ENCODE results near the gene SOX12. TPM values are rescaled to one million over a fixed set of nuclear protein-coding genes. Genes with fewer than 3 reads are reported as not detected.

Gene SOX12
- total RNA-seq, 1 experiment from 2014 or later: 40.4 TPM

DNA sequence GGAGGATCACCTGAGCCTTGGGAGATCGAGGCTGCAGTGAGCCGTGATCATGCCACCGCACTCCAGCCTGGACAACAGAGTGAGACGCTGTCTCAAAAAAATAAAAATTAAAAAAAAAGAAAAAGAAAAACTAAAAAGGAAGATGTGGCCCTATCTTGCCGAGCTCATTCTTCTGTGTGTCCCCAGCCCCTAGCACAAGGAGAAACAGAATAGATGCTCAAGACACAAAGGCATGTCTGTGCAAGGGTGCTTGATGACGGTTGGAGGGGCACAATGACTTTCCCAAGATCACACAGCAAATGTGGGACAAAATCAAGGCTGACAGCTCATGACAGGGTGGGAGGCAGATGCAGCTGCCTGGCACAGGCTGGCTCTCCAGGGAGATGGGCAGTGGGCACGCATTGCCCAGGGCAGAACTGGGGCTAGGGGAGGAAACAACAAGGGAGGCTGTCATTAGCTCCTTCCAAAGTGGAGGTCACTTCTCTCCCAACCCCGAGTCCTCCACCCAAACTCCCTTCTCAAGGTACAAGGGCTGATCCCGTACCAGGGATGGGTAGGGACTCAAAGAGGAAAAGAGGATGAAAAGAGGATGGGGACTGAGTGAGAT is 20.8 kb downstream of the SOX12 start (continued):
- TF ChIP-seq POLR2A (IDR thresholded peaks at IDR 0.05; ENCODE audit: borderline replicate concordance, extremely low read depth, insufficient read depth, insufficient read length): no peak
- no peak for TF ChIP-seq POLR2AphosphoS5 (IDR thresholded peaks at IDR 0.05; ENCODE audit: low read depth, low read length)

DNA sequence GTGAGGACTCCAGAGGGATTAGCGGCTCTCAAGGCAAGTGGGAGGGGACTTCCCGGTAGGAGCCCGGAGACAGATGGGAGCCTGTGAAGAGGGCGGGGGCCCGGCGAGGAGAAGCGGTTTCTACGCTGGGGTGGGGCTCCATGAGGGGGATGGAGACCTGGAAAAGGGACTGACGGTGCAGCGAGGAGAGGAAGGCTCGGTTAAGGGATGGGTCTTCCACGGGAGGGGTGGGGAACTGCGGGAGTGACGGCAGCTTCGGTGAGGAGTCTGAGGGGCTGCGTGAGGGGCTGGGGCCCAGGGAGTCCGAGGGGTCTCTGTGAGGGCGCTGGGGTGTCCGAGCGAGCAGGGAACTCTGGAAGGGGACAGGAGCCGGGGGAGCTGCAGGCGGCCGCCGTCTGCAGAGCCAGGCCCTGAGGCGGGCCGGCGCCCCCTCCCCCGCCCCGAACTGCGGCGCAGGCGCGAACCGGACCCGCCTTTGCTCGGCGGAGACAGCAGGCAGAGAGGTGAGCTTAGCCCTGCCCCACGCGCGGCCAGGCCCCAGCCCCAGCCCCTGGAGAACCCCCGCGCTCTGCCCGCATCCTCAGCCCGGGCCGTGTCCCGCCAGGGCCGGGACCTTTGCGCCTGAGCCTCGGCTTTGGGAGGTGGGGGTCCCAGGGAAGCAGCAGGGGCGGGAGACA is 21.4 kb downstream of the SOX12 start, which contains the start of gene NRSN2:
TSS of gene NRSN2 (plus strand) at position 472 of the 677 bp plus-strand sequence. CDS start 2,533 bp downstream, outside the sequence.
- H3K4me3 ChIP-seq (replicated peaks in 1 of 2; ENCODE audit: low read depth in 1 of 2, low read length in 2 of 2): peak within 1 kb of the TSS; percentile 64 to 80
- no TSS peak for BruUV-seq (replicated peaks)
- H3K9me3 ChIP-seq (ENCODE audit: control insufficient read depth in 1 of 2, insufficient read depth in 1 of 2, low read depth in 1 of 2, low read length in 2 of 2): peaks cover 0 to 16% of the 10 kb centered on the region in 2 experiments; a peak in 2 of 4 replicates
- peaks cover 14 to 31% of the 10 kb centered on the region in 2 experiments for H3K4me1 ChIP-seq (ENCODE audit: control insufficient read depth in 1 of 2, insufficient read depth in 2 of 2, low read length in 2 of 2)
- no peaks in the 10 kb centered on the region for H4K20me1 ChIP-seq (ENCODE audit: insufficient read depth)
- no peaks in the 10 kb centered on the region for H3K36me3 ChIP-seq (ENCODE audit: control insufficient read depth in 1 of 2, insufficient read depth in 2 of 2, low read length in 2 of 2)
- TF ChIP-seq EZH2phosphoT487 (IDR thresholded peaks at IDR 0.05; ENCODE audit: borderline replicate concordance): no peak
- TF ChIP-seq CEBPB (IDR thresholded peaks at IDR 0.05; ENCODE audit: low read depth): no peak
- no peaks in the 10 kb centered on the region for H3K9me2 ChIP-seq (ENCODE audit: insufficient read depth)
- RAD21 ChIA-PET (ENCODE audit: low non-redundant PET in 1 of 2, low total read pairs in 2 of 2, uncharacterized antibody in 2 of 2, unreplicated experiment in 2 of 2): interaction anchor here in 1 of 2 experiments (1.0 kb wide), 1 partner anchor 16 kb away, joined by 3 read pairs; no protein-coding TSS in a partner anchor
- peak within 1 kb of the TSS; percentile 71 for H3K9ac ChIP-seq (ENCODE audit: low read length)
- H2AFZ ChIP-seq (ENCODE audit: low read depth, low read length, poor library complexity, severe bottlenecking): peak within 1 kb of the TSS; percentile 40
- intact Hi-C loops (cut with micrococcal nuclease): no loop called here
- no peaks in the 10 kb centered on the region for H3K79me2 ChIP-seq (ENCODE audit: insufficient read depth, low read length)
- POLR2A ChIA-PET: interaction anchor here (0.6 to 1.4 kb wide), 10 partner anchors 10 to 36 kb away, joined by 3 to 8 read pairs (median 4); partner anchors contain the start of genes SOX12 and TRIB3
- DNase-seq (ENCODE audit: low read depth, low spot score): no peak
- peak within 1 kb of the TSS; percentile 72 for H3K27ac ChIP-seq (ENCODE audit: low read depth, low read length)
- peak within 1 kb of the TSS; percentile 95 for H3K4me2 ChIP-seq (ENCODE audit: low read length)
- ATAC-seq: no peak
- H3K27me3 ChIP-seq (ENCODE audit: insufficient read depth, low read length): no peaks in the 10 kb centered on the region
- CTCF ChIA-PET: interaction anchor here (0.7 to 1.1 kb wide), 4 partner anchors 15 to 299 kb away, joined by 3 to 5 read pairs (median 4); no protein-coding TSS in a partner anchor

DNA sequence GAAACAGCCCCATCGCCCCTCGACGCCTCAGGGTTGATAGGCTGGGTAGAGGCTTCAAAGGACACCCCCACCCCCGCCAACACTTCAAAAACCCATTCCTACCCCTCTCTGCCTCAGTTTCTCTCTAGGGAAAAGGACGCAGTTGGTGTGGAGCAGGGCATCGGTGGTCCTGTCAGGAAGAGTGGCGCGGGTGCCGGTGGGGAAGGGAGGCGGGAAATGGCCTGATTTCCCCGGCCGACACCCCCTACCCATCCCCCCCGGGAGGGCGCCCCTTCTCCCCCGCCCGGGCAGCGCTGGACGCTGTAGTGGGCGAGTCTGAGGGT is 21.9 kb downstream of the SOX12 start:
- DNase-seq (ENCODE audit: low read depth, low spot score) (no peak), ATAC-seq (no peak)
- ChIA-PET CTCF (interaction anchor here (0.7 to 1.1 kb wide), 4 partner anchors 14 to 298 kb away, joined by 3 to 5 read pairs (median 4); no protein-coding TSS in a partner anchor), RAD21 (ENCODE audit: low non-redundant PET in 1 of 2, low total read pairs in 2 of 2, uncharacterized antibody in 2 of 2, unreplicated experiment in 2 of 2) (interaction anchor here in 1 of 2 experiments (1.0 kb wide), 1 partner anchor 17 kb away, joined by 3 read pairs; no protein-coding TSS in a partner anchor), POLR2A (interaction anchor here (0.6 to 1.4 kb wide), 11 partner anchors 9 to 35 kb away, joined by 3 to 8 read pairs (median 4); partner anchors contain the start of genes SOX12 and TRIB3)
- no peaks in the 10 kb centered on the region for H3K36me3 ChIP-seq (ENCODE audit: control insufficient read depth in 1 of 2, insufficient read depth in 2 of 2, low read length in 2 of 2)
- H3K4me3 ChIP-seq (replicated peaks in 1 of 2; ENCODE audit: low read depth in 1 of 2, low read length in 2 of 2): peak overlapping the region; percentile 64 to 80
- no peak overlapping the region for H2AFZ ChIP-seq (ENCODE audit: low read depth, low read length, poor library complexity, severe bottlenecking)
- intact Hi-C loops (cut with micrococcal nuclease): no loop called here
- no peaks in the 10 kb centered on the region for H3K79me2 ChIP-seq (ENCODE audit: insufficient read depth, low read length)
- H3K9me2 ChIP-seq (ENCODE audit: insufficient read depth): no peaks in the 10 kb centered on the region
- H3K27ac ChIP-seq (ENCODE audit: low read depth, low read length): peak overlapping the region; percentile 72; the same call in 1 of the 2 replicates
- peak overlapping the region; percentile 71 for H3K9ac ChIP-seq (ENCODE audit: low read length)
- no peaks in the 10 kb centered on the region for H4K20me1 ChIP-seq (ENCODE audit: insufficient read depth)
- peaks cover 9 to 26% of the 10 kb centered on the region in 2 experiments for H3K4me1 ChIP-seq (ENCODE audit: control insufficient read depth in 1 of 2, insufficient read depth in 2 of 2, low read length in 2 of 2)
- H3K4me2 ChIP-seq (ENCODE audit: low read length): peak overlapping the region; percentile 95
- H3K9me3 ChIP-seq (ENCODE audit: control insufficient read depth in 1 of 2, insufficient read depth in 1 of 2, low read depth in 1 of 2, low read length in 2 of 2): peaks cover 0 to 11% of the 10 kb centered on the region in 2 experiments; a peak in 2 of 4 replicates
- TF ChIP-seq EZH2phosphoT487 (IDR thresholded peaks at IDR 0.05; ENCODE audit: borderline replicate concordance): no peak
- TF ChIP-seq EZH2 (IDR thresholded peaks at IDR 0.05): no peak
- no peak for TF ChIP-seq POLR2A (IDR thresholded peaks at IDR 0.05; ENCODE audit: borderline replicate concordance, extremely low read depth, insufficient read depth, insufficient read length)
- TF ChIP-seq, protein P1, sequence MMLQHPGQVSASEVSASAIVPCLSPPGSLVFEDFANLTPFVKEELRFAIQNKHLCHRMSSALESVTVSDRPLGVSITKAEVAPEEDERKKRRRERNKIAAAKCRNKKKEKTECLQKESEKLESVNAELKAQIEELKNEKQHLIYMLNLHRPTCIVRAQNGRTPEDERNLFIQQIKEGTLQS (IDR thresholded peaks at IDR 0.05): no peak
- TF ChIP-seq ZFX (IDR thresholded peaks at IDR 0.05): no peak
- TF ChIP-seq SIN3A (IDR thresholded peaks at IDR 0.05; ENCODE audit: low read depth): no peak
- TF ChIP-seq EGR1 (IDR thresholded peaks at IDR 0.05; ENCODE audit: low read depth): no peak
- TF ChIP-seq YY1 (IDR thresholded peaks at IDR 0.05; ENCODE audit: extremely low read depth, insufficient replicate concordance, low read depth, low read length): no peak
- no peak for TF ChIP-seq CBX3 (IDR thresholded peaks at IDR 0.05; ENCODE audit: low read depth)
- no peak for TF ChIP-seq TCF7L2 (IDR thresholded peaks at IDR 0.05; ENCODE audit: borderline replicate concordance, extremely low read depth, insufficient read depth, insufficient read length)
- no peak for TF ChIP-seq SP1 (IDR thresholded peaks at IDR 0.05; ENCODE audit: low read depth)
- BruUV-seq (replicated peaks): no TSS peak
- no peaks in the 10 kb centered on the region for H3K27me3 ChIP-seq (ENCODE audit: insufficient read depth, low read length)

All from HCT116 (cell line).